HG03571 (cell line): ENCODE data around the gene ASTL.

ENCODE experiments used
- ATAC-seq: cut with Tn5 transposase; IDR thresholded peaks from one replicate; pipeline ENCODE4 v1.9.1; 2021; ENCODE audit not compliant: unreplicated experiment

Gene ASTL

DNA sequence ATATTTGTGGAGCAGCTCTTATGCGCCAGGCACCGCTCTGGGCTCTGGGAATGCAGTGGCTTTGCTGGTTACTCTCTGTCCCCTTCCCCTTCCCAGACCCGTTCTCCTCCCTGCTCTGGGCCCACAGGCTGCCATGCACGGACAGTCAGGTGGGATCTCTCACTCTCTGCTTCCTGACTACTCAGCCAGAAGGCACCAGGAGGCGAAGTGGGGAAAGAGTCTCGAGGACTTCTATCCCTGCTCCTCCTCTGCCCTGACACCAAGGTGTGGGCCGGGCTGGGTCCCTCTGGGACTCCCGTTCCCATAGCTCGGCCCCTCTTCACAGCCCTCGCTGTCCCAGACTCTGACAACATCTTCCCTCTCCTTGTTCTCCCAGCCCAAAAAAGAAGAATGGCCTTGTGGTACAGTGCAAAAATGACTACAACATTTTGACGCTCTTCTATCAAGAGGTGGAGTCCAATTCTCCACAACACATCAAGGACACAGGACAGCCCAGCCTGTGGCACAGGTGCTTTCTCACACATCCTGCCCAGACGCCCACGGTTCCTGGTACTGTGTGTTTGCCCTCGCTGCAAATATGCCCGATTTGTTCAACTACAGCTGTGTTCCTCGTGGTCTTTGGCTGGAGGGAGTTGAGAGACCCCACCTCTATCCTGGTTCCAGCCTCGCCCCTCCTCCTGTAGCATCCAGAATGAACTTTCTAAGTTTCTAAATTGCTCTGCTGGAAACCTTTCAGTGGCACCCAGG is 21.0 kb upstream of the ASTL start:
- ATAC-seq: no peak

DNA sequence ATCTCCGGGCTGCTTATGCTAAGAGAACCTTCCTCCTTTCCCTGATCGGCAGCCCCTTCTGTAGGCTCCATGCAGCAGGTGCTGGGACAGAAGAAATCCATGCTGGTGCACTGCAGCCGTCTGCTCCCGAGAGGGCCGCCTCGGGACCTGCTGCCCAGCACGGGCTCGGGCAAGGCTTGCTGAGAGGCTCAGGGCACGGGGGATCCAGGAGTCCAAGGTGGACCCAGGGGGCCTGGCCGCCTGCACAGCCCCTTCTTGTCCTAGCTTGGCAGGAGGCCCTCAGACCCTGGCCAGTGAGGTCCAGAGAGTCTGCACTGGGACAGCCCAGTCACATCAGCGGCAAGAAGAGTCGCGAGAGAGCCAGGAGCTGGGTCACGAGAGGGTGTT is 20.2 kb upstream of the ASTL start:
- ATAC-seq: no peak

DNA sequence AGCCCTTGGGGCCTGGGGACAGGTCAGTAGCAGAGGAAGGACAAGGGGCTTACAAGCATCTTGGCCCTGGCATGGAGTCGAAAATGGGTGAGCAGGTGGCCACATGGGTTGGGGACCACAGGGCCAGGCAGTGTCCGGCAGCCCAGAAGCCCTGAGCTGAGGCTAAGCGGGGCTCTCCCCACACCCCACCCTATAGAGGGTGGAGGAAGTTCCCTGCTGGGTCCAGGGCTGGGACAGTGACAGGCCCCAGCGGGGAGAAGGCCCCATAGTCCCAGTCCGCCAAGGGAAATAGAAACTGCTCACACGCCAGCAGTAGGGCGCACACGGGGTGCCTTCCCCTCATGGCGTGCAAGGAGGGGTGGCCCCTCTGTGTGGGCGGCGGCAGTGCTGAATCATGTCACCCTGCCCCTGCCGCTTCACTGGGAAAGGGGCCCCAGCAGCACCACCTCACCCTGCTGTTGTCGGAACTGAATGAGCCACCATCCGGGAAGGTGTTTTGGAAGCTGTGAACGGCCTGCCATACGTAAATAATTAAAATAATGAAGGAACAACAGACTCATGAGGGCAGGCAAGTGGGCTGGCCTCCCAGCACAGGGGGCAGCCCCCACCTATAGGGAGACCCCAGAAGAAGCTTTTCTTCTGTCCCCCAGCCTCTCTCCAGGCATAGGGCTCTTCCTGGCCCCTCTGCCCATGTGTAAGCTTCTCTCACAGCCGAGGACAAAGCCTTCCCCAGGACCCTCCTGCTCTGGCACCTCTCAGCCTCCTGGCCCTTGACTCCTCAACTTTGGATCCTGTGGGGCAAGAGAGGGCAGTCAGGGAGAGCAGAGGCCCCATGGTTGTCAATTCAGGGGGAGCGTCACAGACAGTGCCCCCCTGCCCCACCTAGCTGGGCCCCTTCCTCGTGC is 19.6 kb upstream of the ASTL start:
- peak; percentile 45 for ATAC-seq

DNA sequence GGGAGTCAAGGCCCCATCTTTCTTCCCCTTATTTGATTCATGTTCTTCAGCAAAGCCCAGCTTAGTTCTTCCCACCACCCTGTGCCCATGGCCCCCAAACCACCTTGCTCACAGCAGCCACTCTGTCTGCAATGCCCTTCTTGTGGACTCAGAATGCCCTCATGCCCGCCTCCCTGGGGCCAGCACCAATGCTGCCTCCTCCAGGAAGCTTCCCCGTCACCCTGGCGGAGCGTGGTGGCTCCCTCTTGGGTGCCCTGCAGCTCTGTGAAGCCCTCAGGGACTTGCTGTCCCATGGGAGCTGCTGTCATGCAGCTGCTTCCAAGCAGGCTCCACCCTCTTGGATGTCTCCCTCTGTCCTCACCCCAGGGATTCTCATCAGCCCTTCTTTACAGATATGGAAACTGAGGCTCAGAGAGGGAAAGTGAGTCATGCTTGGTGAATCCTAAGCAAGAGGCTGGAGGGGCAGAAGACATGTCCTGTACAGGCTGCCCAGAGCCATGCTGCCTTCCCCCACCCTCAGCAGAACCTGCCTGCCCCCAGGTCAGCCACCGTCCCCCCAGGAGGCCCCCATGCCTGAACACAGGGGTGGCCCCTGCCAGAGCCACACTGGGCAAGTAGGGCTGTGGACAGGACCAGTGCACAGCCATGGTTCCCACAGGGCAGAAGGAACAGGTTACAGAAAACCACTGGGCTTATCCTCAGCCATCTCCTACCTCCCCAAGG is 18.8 kb upstream of the ASTL start:
- peak; percentile 34 for ATAC-seq

DNA sequence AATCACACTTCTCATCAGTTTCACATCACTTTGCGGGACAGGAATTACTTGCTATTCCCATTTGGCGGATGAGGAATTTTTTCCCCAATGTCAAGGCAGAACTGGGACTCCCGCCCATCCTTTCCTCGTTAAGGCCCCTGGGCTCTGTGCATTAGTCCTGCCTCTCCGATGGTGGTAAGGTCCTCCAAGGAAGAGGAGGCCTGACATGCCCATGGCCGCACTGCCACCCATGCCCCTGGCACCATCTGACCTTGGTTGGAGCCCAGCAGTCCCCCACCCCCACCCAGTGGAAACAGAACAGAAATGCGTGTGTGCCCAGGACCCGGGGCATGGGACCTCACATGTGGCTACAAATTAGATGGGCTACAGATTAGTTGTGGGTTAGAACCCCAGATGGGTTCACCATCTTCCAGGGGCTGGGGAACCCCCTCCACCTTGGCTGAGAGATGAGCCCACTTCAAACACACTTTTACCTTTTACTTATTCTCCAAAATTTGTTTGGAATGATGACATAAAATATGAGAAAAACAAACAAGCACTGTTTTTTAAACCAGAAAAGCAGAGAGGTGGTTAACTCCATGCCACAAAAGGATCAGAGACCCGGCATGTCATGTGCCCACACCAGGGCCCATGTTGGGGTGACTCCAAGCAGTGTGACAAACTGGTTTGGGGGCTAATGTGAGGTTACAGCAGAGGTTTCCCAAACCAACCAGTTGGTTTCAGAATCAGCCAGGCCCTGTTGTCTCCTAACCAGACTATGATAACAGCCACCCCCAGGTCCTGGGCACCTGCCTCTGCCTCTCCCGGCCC is 17.9 kb upstream of the ASTL start:
- ATAC-seq: no peak

DNA sequence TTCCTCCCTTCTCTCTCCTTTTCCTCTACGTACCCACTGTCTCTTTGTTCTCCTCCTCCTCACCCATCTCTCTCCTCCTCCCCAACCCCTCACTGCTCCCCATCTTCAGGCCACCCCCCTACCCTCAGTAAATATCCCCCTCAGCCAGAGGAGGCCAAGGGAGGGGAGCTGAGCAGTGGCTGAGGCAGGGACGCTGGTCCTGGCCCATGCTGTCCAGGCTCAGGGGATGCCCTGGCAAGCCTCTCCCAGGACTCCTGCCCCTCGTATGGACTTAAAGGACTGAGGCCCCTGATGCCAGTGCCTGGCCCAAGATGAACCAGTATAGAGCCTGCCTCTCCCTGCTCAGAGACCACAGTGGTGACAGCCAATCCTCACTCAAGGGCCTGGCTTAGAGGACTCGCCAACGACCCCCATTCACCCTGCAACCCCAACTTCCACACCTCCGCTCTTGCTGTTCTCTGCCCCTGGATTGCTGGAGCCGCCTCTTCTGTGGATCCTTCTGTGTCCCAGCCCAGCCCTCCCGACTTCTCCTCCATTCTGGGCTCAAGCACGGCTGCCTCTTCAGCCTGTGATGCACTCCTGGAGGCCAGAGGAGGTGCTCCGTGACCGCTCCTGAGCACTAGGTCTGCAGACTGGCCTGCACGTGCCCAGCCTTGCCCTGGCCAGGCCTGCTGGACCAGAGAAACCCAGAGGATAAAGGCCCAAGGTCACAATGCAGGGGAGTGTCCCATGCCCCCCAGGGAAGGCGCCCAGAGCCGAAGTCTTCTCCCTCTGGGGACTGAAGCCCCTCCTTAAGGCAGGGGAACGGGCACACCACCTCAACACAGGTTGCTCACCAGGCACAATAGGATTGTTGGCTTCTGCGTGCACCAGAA is 16.4 kb upstream of the ASTL start:
- no peak for ATAC-seq

DNA sequence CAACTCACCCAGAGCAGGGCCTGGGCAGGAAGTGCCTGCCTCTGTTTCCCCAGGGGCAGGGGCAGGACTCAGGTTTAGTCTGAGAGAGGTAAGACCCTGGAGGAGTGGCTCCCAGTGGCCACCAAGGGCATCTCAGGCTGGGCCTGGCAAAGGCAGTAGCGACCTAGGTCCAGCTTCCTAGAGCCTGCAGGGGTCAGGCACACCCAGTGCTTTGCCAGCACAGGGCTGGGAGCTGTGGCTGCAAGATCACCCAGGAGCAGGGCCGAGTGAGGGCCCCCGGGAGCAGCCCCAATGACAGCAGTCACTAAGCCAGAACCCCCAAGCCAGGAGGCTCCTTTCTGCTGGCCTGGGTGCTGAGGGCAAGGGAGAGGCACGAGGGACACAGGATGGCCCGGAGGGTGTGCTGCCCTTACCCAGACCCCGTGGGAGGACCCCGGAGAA is 15.7 kb upstream of the ASTL start:
- ATAC-seq: no peak

DNA sequence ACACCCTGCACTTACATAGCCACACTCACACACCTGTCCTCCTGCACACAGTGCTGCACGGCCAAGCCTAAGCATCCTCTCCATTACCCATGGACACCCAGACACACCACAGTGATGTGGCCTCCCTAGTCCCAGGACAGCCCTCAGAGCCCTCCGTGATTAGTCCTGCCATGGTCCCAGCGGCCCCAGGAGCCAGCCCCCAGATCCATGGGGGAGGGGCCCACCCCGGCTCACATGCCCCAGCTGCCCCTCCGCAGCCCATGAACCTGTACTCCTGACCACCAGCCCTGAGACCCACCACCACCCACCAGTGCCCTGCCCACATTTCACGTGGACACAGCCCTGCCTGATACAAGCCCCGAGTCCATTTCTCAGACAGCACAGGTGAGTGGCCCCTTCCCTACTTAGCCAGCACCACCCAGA is 15.0 kb upstream of the ASTL start:
- no peak for ATAC-seq

DNA sequence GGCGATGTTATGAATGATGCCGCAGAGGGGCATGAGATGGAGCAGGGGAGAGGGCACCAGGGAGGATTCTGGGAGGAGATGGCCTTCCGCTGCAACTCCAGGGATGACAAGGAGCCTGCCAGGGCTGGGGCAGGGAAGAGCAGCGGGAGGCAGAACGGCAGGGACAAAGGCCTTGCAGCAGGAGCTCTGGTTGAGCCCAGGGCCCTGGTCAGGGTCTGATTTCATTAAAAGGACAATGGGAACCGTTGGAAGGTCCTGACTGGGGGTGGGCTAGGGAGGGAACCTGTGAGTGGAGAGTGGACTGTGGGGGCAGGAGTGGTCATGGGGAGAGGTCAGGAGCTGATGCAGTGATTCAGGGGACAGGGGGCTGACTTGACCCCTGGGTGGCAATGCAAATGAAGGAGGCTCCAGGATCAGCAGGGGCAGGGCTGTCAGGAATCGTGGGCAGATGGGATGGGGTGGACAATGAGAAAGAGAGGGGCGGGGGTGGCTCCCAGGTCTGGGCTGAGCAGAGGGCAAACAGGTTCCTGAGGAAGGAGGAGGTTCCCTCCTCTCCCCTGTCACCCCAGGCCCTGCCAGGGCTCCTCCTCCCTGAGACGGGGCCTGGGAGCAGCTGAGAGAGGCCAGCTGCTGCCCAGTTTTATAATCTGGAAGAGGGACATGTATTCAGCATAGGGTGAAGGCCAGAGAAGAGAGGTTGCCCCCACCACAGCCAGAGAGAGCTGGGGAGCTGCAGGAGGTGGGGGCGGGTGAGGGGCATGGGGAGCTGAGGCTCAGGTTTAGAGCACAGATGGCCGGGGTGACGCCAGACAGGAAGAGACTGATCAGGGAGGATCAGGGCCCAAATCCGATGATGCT is 14.2 kb upstream of the ASTL start:
- no peak for ATAC-seq

DNA sequence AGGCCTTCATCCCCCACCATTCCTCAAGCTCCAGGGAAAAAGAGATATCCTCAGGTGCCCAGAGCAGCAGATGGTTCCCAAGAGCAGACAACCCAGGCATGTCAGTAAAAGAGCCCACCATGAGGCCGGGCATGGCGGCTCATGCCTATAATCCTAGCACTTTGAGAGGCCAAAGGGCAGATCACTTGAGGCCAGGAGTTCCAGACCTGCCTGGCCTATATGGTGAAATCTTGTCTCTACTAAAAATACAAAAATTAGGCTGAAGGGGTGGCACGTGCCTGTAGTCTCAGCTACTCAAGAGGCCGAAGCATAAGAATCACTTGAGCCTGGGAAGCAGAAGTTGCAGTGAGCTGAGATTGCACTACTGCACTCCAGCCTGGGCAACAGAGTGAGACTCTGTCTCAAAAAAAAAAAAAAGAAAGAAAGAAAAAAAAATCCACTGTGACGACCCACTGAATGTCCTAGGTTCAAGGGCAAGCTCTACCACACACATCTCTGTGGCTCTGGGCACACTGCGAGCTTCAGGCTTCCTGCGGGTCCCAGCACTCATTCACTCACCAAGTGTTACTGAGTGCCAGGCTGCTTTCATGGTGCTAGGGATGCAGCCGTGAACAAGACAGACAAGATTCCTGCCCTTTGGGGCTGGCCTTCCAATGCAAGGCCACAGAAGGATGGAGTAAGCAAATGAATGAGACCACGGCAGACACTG is 13.4 kb upstream of the ASTL start:
- no peak for ATAC-seq

DNA sequence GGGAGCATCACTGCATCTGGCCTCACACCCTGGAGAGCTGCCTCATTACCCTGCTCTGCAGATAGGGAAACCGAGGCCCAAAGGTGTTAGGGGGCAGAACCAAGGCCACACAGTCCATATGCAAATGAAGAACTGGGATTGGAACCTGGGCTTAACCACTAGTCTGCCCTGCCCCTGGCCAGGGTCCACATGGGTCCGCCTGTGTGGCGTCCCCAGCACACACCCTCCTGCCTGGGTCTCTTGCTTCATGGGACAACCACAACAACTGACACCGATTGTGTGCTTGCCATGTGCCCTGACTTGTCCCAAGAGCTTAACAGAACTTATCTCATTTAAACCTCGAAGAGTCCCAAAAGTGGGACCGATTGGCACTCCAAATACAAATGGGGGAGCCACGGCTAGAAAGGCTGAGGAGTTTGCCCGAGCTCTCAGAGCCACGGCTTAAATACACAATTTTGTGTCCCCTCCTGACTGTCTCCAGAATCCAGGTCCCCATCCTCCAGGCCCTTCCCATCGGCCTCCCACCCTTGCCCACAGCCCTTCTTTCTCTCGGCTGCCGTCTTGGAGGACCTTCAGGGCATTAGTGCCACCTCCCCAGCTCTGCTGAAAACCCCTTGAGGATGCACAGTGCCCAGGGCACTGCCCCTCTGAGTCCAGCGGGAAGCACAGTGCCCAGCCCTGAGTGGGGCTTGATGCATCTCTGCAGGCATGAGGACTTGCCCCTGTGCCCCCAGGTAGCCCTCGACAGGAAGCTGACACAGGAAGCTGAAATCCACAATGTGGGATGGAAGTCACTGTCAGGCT is 12.7 kb upstream of the ASTL start:
- no peak for ATAC-seq

DNA sequence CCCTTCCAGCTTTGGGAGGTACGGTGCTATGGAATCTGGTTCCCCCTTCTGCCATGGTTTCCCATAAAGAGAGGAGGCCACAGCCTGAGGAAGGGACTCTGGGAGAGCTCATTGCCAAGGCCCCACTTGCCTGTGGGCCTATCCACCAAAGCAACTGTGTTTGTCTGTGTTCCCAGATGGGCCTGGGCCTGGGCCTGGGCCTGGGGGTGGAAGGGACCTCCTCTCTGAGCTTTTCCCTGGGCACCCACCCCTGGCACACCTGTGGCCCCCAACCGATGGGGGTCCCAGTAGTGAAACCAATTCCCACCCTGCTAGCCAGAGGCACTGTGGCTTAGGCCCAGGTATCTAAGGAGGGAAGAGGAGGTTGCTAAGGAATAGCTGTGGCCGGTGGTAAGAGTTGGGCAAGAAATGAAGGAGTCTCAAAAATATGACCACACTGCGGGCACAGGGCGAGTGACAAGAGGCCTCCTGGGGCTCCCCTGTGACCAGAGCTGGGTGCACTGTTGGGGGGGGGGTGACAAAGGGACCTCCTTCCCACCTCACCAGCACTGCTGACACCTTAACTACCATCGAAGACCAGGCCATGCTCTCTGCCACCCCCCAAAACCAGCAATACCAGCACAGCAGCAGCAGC is 11.8 kb upstream of the ASTL start:
- ATAC-seq: no peak

DNA sequence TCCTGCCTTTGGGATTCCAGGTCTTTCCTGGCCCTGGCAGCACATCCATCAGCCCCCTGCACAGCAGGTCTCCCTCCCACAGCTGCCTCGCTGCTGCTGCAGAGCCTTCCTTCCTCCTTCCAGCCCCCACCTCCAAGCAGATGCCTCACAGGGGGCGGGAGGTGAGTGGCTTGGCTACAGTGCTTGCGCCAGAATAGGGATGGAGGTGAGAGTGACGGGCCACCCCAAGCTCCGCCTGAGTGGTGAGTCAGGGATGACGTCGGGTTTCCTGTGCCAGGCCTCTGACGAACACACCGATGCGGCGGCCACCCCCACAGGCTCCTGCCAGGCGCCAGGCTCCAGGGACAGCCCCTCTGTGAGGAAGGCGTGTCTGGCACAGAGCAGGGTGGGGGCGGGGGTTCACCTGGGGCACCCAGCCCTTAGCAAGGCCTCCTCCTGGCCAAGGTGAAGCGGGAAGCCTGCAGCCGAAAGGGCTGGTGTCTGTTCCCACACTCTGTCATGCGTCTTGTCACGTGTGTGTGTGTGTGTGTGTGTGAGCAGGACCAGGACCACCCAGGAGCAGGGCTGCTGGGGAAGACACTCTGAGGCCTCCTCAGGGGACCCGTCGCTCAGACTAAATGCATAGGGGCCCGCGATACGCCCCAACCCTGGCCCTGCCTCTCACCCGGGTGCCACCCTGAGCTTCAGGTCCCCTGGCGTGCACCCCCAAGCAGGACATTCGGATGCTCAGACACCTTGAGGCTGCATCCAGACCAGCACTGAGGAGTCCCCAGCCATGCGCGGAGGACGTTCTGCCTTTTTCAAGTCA is 10.3 kb upstream of the ASTL start:
- peak; percentile 32 for ATAC-seq

DNA sequence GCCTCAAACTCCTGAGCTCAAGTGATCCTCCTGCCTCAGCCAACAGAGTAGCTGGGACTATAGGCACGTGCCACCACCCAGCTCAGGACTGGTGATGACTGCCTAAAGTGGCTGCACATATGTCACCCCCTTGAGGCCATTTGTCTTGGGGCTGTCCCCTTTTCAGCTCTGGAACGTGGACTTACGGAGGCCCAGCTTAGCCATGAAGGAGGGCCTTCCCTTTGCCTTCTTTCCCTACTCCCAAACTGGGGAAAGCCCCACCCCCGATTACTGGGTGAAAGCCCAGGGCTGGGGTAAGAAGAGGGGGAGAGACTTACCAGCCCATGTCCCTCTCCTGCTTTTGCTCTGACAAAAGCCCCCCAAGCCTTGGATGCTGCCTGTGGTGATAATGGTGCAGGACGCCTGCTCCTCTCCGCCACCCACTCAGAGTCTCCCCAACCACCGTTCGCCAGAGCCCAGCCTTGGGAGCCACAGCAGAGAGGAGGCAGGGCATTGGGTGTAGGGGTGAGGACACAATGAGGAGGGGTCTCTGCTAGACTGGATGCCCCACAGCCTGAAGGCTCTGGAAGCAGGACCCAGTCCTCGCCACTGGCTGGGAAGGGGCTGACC is 9.4 kb upstream of the ASTL start:
- ATAC-seq: no peak

DNA sequence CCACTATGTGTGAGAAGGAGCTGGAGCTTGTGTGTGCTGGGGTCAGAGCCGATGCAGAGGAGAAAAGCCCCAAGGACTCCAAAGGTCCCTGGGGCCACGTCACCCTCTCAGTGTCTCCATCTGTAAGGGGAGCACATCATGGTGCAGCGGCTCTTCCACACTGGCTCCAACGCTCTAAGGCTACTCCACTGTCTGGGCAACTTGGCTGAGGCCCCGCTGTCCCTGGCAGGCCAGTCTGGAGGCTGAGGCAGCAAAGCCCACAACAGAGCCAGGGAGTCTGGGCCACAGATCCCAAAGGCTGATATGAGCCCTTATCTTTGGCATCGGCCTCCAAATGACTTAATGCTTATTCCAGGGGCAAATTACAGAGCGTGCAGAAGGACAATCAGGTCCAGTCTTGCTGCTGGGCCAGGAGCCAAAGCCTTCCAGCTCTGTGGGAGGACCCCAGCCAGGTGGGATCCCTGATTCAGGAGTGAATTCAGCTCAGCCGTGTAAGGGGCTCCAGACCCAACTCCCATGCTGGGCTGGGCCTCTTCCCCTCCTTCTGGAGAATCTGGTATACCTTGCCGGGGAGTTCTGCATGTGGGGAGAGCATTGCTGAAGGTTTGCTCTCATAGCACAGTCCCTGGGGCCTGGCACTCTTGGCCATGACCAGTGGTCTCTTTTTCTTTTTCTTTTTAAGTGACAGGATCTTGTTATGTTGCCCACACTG is 8.7 kb upstream of the ASTL start:
- no peak for ATAC-seq
